ENCODE results near the gene CNTNAP2. TPM values are rescaled to one million over a fixed set of nuclear protein-coding genes. Genes with fewer than 3 reads are reported as not detected.

The CNTNAP2 gene
- total RNA-seq, 1 experiment from 2014 or later = 64.5 TPM

DNA sequence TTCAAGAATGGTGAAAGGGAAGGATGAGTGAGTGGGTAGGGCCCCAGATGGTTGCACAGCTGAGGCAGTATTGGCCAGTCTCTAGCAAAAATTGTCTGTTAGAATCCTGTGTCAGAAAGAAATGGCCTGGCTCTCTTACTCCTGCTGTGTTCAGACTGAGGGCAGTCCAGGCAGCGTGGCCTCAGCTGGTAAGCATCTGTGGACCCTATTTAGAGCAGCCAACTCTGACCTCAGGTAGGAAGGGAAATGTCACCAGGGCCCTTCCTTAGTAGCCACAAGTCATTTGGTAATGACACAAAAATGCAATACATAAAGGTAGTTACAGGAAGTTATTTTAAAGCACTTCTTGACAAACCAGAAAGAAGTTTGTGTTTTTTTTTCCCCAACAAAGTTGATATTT, 1194.7 kb downstream of the CNTNAP2 start:
- no peak overlapping the region for H3K18ac ChIP-seq (ENCODE audit: insufficient read length, low read depth, low read length)
- H3T11ph ChIP-seq (ENCODE audit: low read length) = no peak overlapping the region
- H2BK12ac ChIP-seq (ENCODE audit: insufficient read length, low read depth, low read length) = no peak overlapping the region
- H3K27me3 ChIP-seq (ENCODE audit: insufficient read depth, low read length) = no peaks in the 10 kb centered on the region
- no peaks in the 10 kb centered on the region for H3K36me3 Mint-ChIP-seq (ENCODE audit: insufficient read depth in 1 of 3, low read depth in 3 of 3)
- no peak overlapping the region for H2BK5ac ChIP-seq (ENCODE audit: insufficient read length, low read length)
- no peak overlapping the region for H3K4me2 ChIP-seq (ENCODE audit: insufficient read depth, insufficient read length, low read length)
- H3K27ac Mint-ChIP-seq = no peak overlapping the region
- no peaks in the 10 kb centered on the region for H3K9me3 ChIP-seq (ENCODE audit: control insufficient read depth, low read depth, low read length)
- no peak overlapping the region for H3K9ac ChIP-seq (ENCODE audit: extremely low read depth, insufficient read length, low read length)
- H3K27ac ChIP-seq (ENCODE audit: insufficient read length, low read depth, low read length) = no peak overlapping the region
- no peaks in the 10 kb centered on the region for H3K79me1 ChIP-seq (ENCODE audit: insufficient read depth, low read depth, low read length, poor library complexity, severe bottlenecking)
- no peaks in the 10 kb centered on the region for H3K9me3 Mint-ChIP-seq
- no peak overlapping the region for H3K4ac ChIP-seq (ENCODE audit: low read depth, low read length)
- no peaks in the 10 kb centered on the region for H3K23me2 ChIP-seq (ENCODE audit: insufficient read length, low read depth, low read length, poor library complexity, severe bottlenecking)
- DNase-seq = no peak
- no peak overlapping the region for H2BK120ac ChIP-seq (ENCODE audit: low read depth, low read length, poor library complexity, severe bottlenecking)
- no peaks in the 10 kb centered on the region for H3K79me2 ChIP-seq (ENCODE audit: insufficient read depth, low read length)
- H3K4me3 Mint-ChIP-seq = no peak overlapping the region
- no peak overlapping the region for H3K14ac ChIP-seq (ENCODE audit: insufficient read depth, low read length)
- H2BK15ac ChIP-seq (ENCODE audit: low read depth, low read length) = no peak overlapping the region
- no peak overlapping the region for H2AFZ ChIP-seq (ENCODE audit: low read length)
- WGBS (ENCODE audit: extremely low coverage, insufficient read length, low lambda C conversion rate) = no CpG with 5 or more reads among the region's 1 CpG
- no peak overlapping the region for H2AK5ac ChIP-seq (ENCODE audit: insufficient read length, low read length)
- no peak overlapping the region for H3K23ac ChIP-seq (ENCODE audit: insufficient read length, low read depth, low read length)
- H4K20me1 ChIP-seq (ENCODE audit: control insufficient read depth, insufficient read depth, insufficient read length) = no peaks in the 10 kb centered on the region
- H3K4me1 ChIP-seq (ENCODE audit: insufficient read depth, low read length) = no peaks in the 10 kb centered on the region
- H4K5ac ChIP-seq (ENCODE audit: insufficient read length, low read depth, low read length) = no peak overlapping the region
- H3K56ac ChIP-seq (ENCODE audit: insufficient read length, low read depth, low read length) = no peak overlapping the region
- no peak overlapping the region for H4K91ac ChIP-seq (ENCODE audit: insufficient read length, low read depth, low read length)
- no peak overlapping the region for H4K8ac ChIP-seq (replicated peaks; ENCODE audit: insufficient read length, low read depth, low read length)
- no peaks in the 10 kb centered on the region for H3K27me3 Mint-ChIP-seq (ENCODE audit: low read depth)
- TF ChIP-seq, protein P1, sequence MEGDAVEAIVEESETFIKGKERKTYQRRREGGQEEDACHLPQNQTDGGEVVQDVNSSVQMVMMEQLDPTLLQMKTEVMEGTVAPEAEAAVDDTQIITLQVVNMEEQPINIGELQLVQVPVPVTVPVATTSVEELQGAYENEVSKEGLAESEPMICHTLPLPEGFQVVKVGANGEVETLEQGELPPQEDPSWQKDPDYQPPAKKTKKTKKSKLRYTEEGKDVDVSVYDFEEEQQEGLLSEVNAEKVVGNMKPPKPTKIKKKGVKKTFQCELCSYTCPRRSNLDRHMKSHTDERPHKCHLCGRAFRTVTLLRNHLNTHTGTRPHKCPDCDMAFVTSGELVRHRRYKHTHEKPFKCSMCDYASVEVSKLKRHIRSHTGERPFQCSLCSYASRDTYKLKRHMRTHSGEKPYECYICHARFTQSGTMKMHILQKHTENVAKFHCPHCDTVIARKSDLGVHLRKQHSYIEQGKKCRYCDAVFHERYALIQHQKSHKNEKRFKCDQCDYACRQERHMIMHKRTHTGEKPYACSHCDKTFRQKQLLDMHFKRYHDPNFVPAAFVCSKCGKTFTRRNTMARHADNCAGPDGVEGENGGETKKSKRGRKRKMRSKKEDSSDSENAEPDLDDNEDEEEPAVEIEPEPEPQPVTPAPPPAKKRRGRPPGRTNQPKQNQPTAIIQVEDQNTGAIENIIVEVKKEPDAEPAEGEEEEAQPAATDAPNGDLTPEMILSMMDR (conservative IDR thresholded peaks at IDR 0.05) = no peak
- no peak overlapping the region for H2BK20ac ChIP-seq (ENCODE audit: low read depth, low read length, poor library complexity, severe bottlenecking)
- H3K4me1 Mint-ChIP-seq = no peaks in the 10 kb centered on the region
